Body of pancreas (tissue), 4 donors: Measurements from ENCODE around the gene RNGTT.

Source experiments
- CTCF ChIP-seq, 7 experiments: fragments of 450-650 bp in 4 of 7; fragments of 200-600 bp in 3 of 7; sonication (generic) in 3 of 7; IDR thresholded peaks; one replicate each; pipeline ENCODE4 v1.5.1; 2016 to 2019; ENCODE audit warnings: antibody characterized with exemption in 7 of 7
- POLR2A ChIP-seq, 3 donors: fragments of 450-650 bp; IDR thresholded peaks; one replicate each; pipeline ENCODE4 v1.6.1; 2016; ENCODE audit warnings: antibody characterized with exemption in 3 of 3, mild to moderate bottlenecking in 2 of 3

GRCh38 chr6:88840796-88841539 is 122.5 kb downstream of the RNGTT start:
- TF ChIP-seq POLR2A (IDR thresholded peaks at IDR 0.05) (no peak), CTCF (IDR thresholded peaks at IDR 0.05) (no peak)
